Astrocyte (in vitro differentiated cells and primary cell): ENCODE data around the gene ARHGAP44.

Experiments used
- EZH2 ChIP-seq: IDR thresholded peaks from 2 replicates; pipeline ENCODE4 v1.6.1; 2012; ENCODE audit warnings: mild to moderate bottlenecking, low read length, inconsistent platforms; ENCODE audit not compliant: insufficient read depth
- TF ChIP-seq, protein P1 (sequence below): IDR thresholded peaks from 2 replicates; pipeline ENCODE4 v1.5.1; 2011; ENCODE audit warnings: low read depth, mild to moderate bottlenecking, inconsistent platforms, low read length, moderate library complexity; ENCODE audit not compliant: insufficient read depth

DNA sequence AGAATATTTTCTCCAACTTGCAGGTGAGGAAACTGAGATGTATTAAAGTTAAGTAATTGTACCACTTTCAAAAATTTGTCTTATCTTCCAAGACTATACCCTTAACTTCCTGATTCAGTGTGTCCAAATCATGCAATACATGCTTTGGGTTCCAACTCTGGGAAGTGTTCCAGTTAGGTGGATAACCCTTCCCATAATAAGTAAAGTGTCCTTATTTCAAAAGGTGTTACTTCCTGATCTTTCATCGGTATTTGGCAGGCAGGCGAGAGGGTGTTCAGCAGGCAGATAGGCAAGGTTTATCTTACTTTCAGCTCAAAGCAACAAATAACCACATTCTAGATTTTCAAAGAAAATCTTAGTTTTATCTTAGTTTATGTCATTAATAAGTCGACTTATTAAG is 46.3 kb upstream of the ARHGAP44 start:
- TF ChIP-seq, protein P1, sequence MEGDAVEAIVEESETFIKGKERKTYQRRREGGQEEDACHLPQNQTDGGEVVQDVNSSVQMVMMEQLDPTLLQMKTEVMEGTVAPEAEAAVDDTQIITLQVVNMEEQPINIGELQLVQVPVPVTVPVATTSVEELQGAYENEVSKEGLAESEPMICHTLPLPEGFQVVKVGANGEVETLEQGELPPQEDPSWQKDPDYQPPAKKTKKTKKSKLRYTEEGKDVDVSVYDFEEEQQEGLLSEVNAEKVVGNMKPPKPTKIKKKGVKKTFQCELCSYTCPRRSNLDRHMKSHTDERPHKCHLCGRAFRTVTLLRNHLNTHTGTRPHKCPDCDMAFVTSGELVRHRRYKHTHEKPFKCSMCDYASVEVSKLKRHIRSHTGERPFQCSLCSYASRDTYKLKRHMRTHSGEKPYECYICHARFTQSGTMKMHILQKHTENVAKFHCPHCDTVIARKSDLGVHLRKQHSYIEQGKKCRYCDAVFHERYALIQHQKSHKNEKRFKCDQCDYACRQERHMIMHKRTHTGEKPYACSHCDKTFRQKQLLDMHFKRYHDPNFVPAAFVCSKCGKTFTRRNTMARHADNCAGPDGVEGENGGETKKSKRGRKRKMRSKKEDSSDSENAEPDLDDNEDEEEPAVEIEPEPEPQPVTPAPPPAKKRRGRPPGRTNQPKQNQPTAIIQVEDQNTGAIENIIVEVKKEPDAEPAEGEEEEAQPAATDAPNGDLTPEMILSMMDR, result no peak
- TF ChIP-seq EZH2, result no peak
